Measurements from ENCODE around the gene SECISBP2. TPM values are rescaled to one million over a fixed set of nuclear protein-coding genes. Genes with fewer than 3 reads are reported as not detected.

SECISBP2 gene
- total RNA-seq, 4 donors from 2014 or later = 66.6 to 152 (median 101) TPM

DNA sequence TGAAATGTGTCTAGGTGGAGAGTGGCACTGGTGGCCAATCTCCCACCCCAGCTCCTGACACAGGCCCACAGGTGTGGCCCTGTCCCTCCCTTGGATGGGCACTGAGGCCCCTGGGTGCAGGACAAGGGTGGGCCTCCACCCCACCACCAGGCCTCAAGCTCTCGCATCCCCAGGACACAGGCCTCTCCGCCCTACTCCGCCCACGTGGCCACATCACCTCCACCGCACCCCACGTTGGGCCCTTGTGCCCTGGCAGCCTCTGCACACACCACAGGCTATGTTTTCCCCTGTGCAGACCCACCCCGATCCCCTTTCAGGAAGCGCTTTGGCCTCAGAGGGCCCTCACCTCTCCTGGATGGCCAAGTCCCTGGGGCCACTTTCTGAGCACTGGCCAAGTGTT lies 54.7 kb downstream of the SECISBP2 start:
- TF ChIP-seq POLR2A (IDR thresholded peaks at IDR 0.05) (no peak), CTCF (IDR thresholded peaks at IDR 0.05) (no peak)
- Histone ChIP-seq H3K9me3 (no peaks in the 10 kb centered on the region), H3K27me3 (no peaks in the 10 kb centered on the region), H3K27ac (no peak overlapping the region), H3K36me3 (no peaks in the 10 kb centered on the region), H3K4me1 (peaks cover 0 to 8% (median 2%) of the 10 kb centered on the region in 4 donors), H3K4me3 (no peak overlapping the region)
- DNase-seq = no peak

DNA sequence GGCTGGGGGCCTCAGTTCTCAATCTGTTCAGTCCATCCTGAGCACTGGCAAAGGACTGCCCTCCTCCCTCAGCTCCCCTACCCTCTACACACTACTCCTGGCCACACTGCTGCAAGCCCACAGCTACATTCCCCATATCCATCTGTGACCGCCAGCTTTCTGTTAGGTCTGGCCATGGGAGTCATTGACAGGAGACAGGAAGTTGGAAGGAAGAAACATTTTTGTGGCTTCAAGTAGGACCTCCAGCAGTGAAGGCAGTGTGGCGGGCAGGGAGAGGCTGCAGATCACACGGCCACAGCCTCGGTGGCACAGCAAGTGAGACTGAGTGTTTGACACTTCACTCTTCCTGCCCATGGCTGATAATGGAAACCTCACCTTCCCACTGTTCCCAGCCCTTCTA lies 55.9 kb downstream of the SECISBP2 start:
- Histone ChIP-seq H3K27ac (peak overlapping the region in 2 of 4 donors; percentile 19 to 23), H3K4me1 (peaks cover 0 to 8% (median 2%) of the 10 kb centered on the region in 4 donors), H3K36me3 (peaks cover 0 to 10% (median 0%) of the 10 kb centered on the region in 3 donors)

GRCh38 chr9:89375191-89375760 lies 57.0 kb downstream of the SECISBP2 start:
- peak in 2 of 3 donors; percentile 75 to 84 for DNase-seq
- Histone ChIP-seq H3K27ac (peak overlapping the region in 3 of 4 donors; percentile 23 to 53 (median 50)), H3K4me3 (no peak overlapping the region), H3K4me1 (peaks cover 0 to 8% (median 2%) of the 10 kb centered on the region in 4 donors), H3K36me3 (peaks cover 0 to 10% (median 0%) of the 10 kb centered on the region in 3 donors), H3K9me3 (no peaks in the 10 kb centered on the region), H3K27me3 (no peaks in the 10 kb centered on the region)
- no peak for TF ChIP-seq CTCF (IDR thresholded peaks at IDR 0.05)
- no peak for TF ChIP-seq POLR2A (IDR thresholded peaks at IDR 0.05)

More for the DNA sequence above, 55.9 kb downstream of the SECISBP2 start:
- H3K9me3 ChIP-seq = no peaks in the 10 kb centered on the region
- DNase-seq = no peak
- TF ChIP-seq POLR2A (IDR thresholded peaks at IDR 0.05) (no peak), CTCF (IDR thresholded peaks at IDR 0.05) (no peak)
- H3K27me3 ChIP-seq = no peaks in the 10 kb centered on the region
- H3K4me3 ChIP-seq = no peak overlapping the region

DNA sequence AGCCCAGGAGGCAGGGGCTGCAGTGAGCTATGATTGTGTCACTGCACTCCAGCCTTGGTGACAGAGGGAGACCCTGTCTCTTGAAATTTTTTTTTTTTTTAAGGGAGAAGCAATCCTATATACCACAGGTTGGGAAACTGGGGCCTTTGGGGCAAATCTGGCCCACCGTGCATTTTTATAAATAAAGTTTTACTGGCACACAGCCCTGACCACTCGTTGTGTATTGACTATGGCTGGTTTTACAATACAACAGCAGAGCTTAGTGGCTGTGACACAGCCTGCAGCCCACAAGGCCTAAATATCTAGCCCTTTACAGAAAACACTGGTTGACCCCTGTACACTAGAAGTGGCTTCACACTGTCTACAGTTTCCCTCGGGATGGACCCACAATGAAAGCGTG lies 58.0 kb downstream of the SECISBP2 start:
- no peaks in the 10 kb centered on the region for H3K27me3 ChIP-seq
- H3K9me3 ChIP-seq = no peaks in the 10 kb centered on the region
- no peak for TF ChIP-seq POLR2A (IDR thresholded peaks at IDR 0.05)
- no peak for TF ChIP-seq CTCF (IDR thresholded peaks at IDR 0.05)
- no peak for DNase-seq
- peaks cover 0 to 8% (median 2%) of the 10 kb centered on the region in 4 donors for H3K4me1 ChIP-seq
- H3K4me3 ChIP-seq = no peak overlapping the region
- peak overlapping the region in 2 of 4 donors; percentile 26 to 31 for H3K27ac ChIP-seq
- peaks cover 0 to 14% (median 0%) of the 10 kb centered on the region in 3 donors for H3K36me3 ChIP-seq

DNA sequence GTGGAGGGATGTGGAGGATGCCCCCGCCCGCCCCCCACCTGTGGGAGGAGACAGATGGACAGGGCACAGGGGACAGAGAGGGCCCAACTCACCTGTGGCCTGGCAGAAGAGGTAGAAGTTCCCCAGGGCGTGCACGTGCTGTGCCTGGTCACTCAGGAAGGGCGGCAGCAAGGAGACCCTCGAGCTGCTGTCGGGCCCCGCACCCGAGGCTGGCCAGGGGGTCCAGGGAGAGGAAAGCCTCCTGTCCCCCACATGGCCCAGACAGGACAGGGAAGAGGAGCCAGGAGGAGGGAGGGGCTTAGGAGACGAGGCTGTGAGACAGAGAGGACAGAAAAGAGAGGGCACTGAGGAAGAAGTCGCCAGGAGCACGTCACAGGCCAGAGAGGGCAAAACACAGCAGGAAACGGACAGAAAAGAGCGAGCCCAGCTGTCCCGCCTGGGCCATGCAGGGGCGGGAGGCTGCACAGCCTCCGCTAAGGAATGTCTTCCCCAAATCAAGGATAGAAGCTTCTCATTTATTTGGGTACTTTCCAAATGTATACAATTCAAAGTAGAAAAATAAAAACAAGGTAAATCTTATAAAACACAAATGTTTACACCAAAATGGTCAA lies 58.5 kb downstream of the SECISBP2 start:
- H3K9me3 ChIP-seq = no peaks in the 10 kb centered on the region
- H3K4me1 ChIP-seq = peaks cover 0 to 8% (median 2%) of the 10 kb centered on the region in 4 donors
- H3K4me3 ChIP-seq = no peak overlapping the region
- TF ChIP-seq CTCF (IDR thresholded peaks at IDR 0.05) (no peak), POLR2A (IDR thresholded peaks at IDR 0.05) (no peak)
- DNase-seq = no peak
- H3K36me3 ChIP-seq = peaks cover 0 to 18% (median 0%) of the 10 kb centered on the region in 3 donors
- peak overlapping the region in 1 of 4 donors; percentile 26 for H3K27ac ChIP-seq
- H3K27me3 ChIP-seq = no peaks in the 10 kb centered on the region

Data from Peyer's patch (tissue), 4 donors.